Activated CD4-positive, alpha-beta T cell treated with anti-CD3 and anti-CD28 coated beads, Interleukin-2, amount 10 ng/mL, durations not matched to agents 7 days and 5 days (primary cell): ENCODE measurements around the gene KHDC4. TPM values are rescaled to one million over a fixed set of nuclear protein-coding genes. Genes with fewer than 3 reads are reported as not detected.

Experiments
- CTCF ChIA-PET: fragments of 350-600 bp; sonication (Branson Sonifier 250); formaldehyde crosslinking; loops from one replicate; lab custom pipeline; 2021; ENCODE audit warnings: antibody characterized with exemption; lab: Charles Lee
- POLR2A ChIA-PET: fragments of 350-600 bp; sonication (Branson Sonifier 250); formaldehyde crosslinking; loops from one replicate; lab custom pipeline; 2021; ENCODE audit warnings: antibody characterized with exemption; lab: Charles Lee
- DNase-seq: peaks from one replicate; pipeline ENCODE4 v3.0.0-alpha.2; 2020
- H3K27ac Mint-ChIP-seq: one replicate; pipeline ENCODE4 v1.8.0; 2021; ENCODE audit warnings: mild to moderate bottlenecking, moderate library complexity, mixed read lengths
- H3K27me3 Mint-ChIP-seq: one replicate; pipeline ENCODE4 v1.8.0; 2021; ENCODE audit warnings: mixed read lengths
- H3K36me3 Mint-ChIP-seq: one replicate; pipeline ENCODE4 v1.8.0; 2021; ENCODE audit warnings: low read depth, mixed read lengths
- H3K4me1 Mint-ChIP-seq: one replicate; pipeline ENCODE4 v1.8.0; 2021; ENCODE audit warnings: mixed read lengths
- H3K4me3 Mint-ChIP-seq: one replicate; pipeline ENCODE4 v1.8.0; 2021; ENCODE audit warnings: mild to moderate bottlenecking, moderate library complexity, mixed read lengths
- H3K9me3 Mint-ChIP-seq: one replicate; pipeline ENCODE4 v1.8.0; 2021; ENCODE audit warnings: mixed read lengths
- total RNA-seq, 2 experiments: library from RNA; stranded (reverse); gene quantifications; one replicate each; pipeline ENCODE4 v1.2.3, GENCODE V29; 2021

Gene KHDC4
- total RNA-seq, 2 experiments from 2014 or later = 66.3 to 67.3 TPM

- Mint-ChIP-seq H3K4me3 (no peak overlapping the region), H3K4me1 (peaks cover 15% of the 10 kb centered on the region), H3K9me3 (no peaks in the 10 kb centered on the region), H3K27me3 (no peaks in the 10 kb centered on the region), H3K27ac (no peak overlapping the region), H3K36me3 (no peaks in the 10 kb centered on the region)
- ChIA-PET CTCF (interaction anchor here (0.5 to 1.2 kb wide), 2 partner anchors 31 to 135 kb away, joined by 3 read pairs; no protein-coding TSS in a partner anchor), POLR2A (no interaction called here)
- no peak for DNase-seq
Measured at GRCh38 chr1:155890251-155890650, 44.0 kb downstream of the KHDC4 start.

GRCh38 chr1:155889566-155889965 is 44.6 kb downstream of the KHDC4 start:
- Mint-ChIP-seq H3K9me3 (no peaks in the 10 kb centered on the region), H3K27me3 (no peaks in the 10 kb centered on the region), H3K4me3 (no peak overlapping the region), H3K27ac (no peak overlapping the region), H3K36me3 (no peaks in the 10 kb centered on the region), H3K4me1 (peaks cover 15% of the 10 kb centered on the region)
- POLR2A ChIA-PET = no interaction called here
- DNase-seq = no peak
- CTCF ChIA-PET = interaction anchor here (1.3 kb wide), 1 partner anchor 26 kb away, joined by 3 read pairs; no protein-coding TSS in a partner anchor

- Mint-ChIP-seq H3K4me3 (no peak overlapping the region), H3K9me3 (no peaks in the 10 kb centered on the region), H3K36me3 (peaks cover 2% of the 10 kb centered on the region), H3K4me1 (peaks cover 8% of the 10 kb centered on the region), H3K27ac (no peak overlapping the region), H3K27me3 (no peaks in the 10 kb centered on the region)
- DNase-seq = no peak
- ChIA-PET POLR2A (no interaction called here), CTCF (interaction anchor here (1.3 kb wide), 1 partner anchor 25 kb away, joined by 3 read pairs; no protein-coding TSS in a partner anchor)
Measured at GRCh38 chr1:155888481-155888880, 45.7 kb downstream of the KHDC4 start.

GRCh38 chr1:155884982-155885381 is 49.2 kb downstream of the KHDC4 start:
- Mint-ChIP-seq H3K4me3 (no peak overlapping the region), H3K36me3 (peaks cover 5% of the 10 kb centered on the region), H3K27me3 (no peaks in the 10 kb centered on the region), H3K9me3 (no peaks in the 10 kb centered on the region), H3K4me1 (no peaks in the 10 kb centered on the region), H3K27ac (no peak overlapping the region)
- CTCF ChIA-PET = interaction anchor here (1.6 kb wide), 1 partner anchor 26 kb away, joined by 3 read pairs; the partner anchor contains the start of gene SYT11
- DNase-seq = no peak
- POLR2A ChIA-PET = interaction anchor here (0.7 kb wide), 1 partner anchor 22 kb away, joined by 5 read pairs; no protein-coding TSS in a partner anchor

GRCh38 chr1:155884031-155884960 is 49.9 kb downstream of the KHDC4 start:
- ChIA-PET POLR2A (interaction anchor here (0.7 kb wide), 1 partner anchor 21 kb away, joined by 5 read pairs; no protein-coding TSS in a partner anchor), CTCF (interaction anchor here (0.6 to 1.6 kb wide), 6 partner anchors 19 to 166 kb away, joined by 3 read pairs; partner anchors contain the start of gene SYT11)
- Mint-ChIP-seq H3K36me3 (peaks cover 5% of the 10 kb centered on the region), H3K9me3 (no peaks in the 10 kb centered on the region), H3K27ac (no peak overlapping the region), H3K4me1 (no peaks in the 10 kb centered on the region), H3K4me3 (no peak overlapping the region), H3K27me3 (no peaks in the 10 kb centered on the region)
- no peak for DNase-seq

- H3K4me3 Mint-ChIP-seq = no peak overlapping the region
- CTCF ChIA-PET = interaction anchor here (1.1 to 1.5 kb wide), 6 partner anchors 10 to 56 kb away, joined by 3 read pairs; no protein-coding TSS in a partner anchor
Measured at GRCh38 chr1:155882766-155883165, 51.4 kb downstream of the KHDC4 start.

GRCh38 chr1:155882235-155882634 is 52.0 kb downstream of the KHDC4 start:
- no peak overlapping the region for H3K4me3 Mint-ChIP-seq
- peaks cover 5% of the 10 kb centered on the region for H3K36me3 Mint-ChIP-seq
- no peaks in the 10 kb centered on the region for H3K27me3 Mint-ChIP-seq
- no peaks in the 10 kb centered on the region for H3K4me1 Mint-ChIP-seq
- no peaks in the 10 kb centered on the region for H3K9me3 Mint-ChIP-seq
- no peak for DNase-seq
- CTCF ChIA-PET = interaction anchor here (1.1 to 1.4 kb wide), 4 partner anchors 9 to 57 kb away, joined by 3 read pairs; no protein-coding TSS in a partner anchor
- no peak overlapping the region for H3K27ac Mint-ChIP-seq
- POLR2A ChIA-PET = no interaction called here

More at GRCh38 chr1:155882766-155883165, 51.4 kb downstream of the KHDC4 start:
- H3K27me3 Mint-ChIP-seq = no peaks in the 10 kb centered on the region
- H3K9me3 Mint-ChIP-seq = no peaks in the 10 kb centered on the region
- H3K27ac Mint-ChIP-seq = no peak overlapping the region
- POLR2A ChIA-PET = no interaction called here
- DNase-seq = no peak
- peaks cover 5% of the 10 kb centered on the region for H3K36me3 Mint-ChIP-seq
- no peaks in the 10 kb centered on the region for H3K4me1 Mint-ChIP-seq

GRCh38 chr1:155880950-155881349 is 53.3 kb downstream of the KHDC4 start:
- Mint-ChIP-seq H3K36me3 (peaks cover 5% of the 10 kb centered on the region), H3K4me3 (no peak overlapping the region), H3K27ac (no peak overlapping the region), H3K27me3 (no peaks in the 10 kb centered on the region), H3K9me3 (no peaks in the 10 kb centered on the region), H3K4me1 (no peaks in the 10 kb centered on the region)
- DNase-seq = no peak
- POLR2A ChIA-PET = no interaction called here
- CTCF ChIA-PET = no interaction called here

GRCh38 chr1:155880251-155880650 is 54.0 kb downstream of the KHDC4 start:
- no peaks in the 10 kb centered on the region for H3K27me3 Mint-ChIP-seq
- peaks cover 5% of the 10 kb centered on the region for H3K36me3 Mint-ChIP-seq
- no peak for DNase-seq
- ChIA-PET POLR2A (no interaction called here), CTCF (no interaction called here)
- H3K4me1 Mint-ChIP-seq = no peaks in the 10 kb centered on the region
- no peak overlapping the region for H3K4me3 Mint-ChIP-seq
- no peaks in the 10 kb centered on the region for H3K9me3 Mint-ChIP-seq
- H3K27ac Mint-ChIP-seq = no peak overlapping the region

GRCh38 chr1:155877945-155878344 is 56.3 kb downstream of the KHDC4 start:
- DNase-seq = no peak
- ChIA-PET POLR2A (no interaction called here), CTCF (interaction anchor here (1.1 to 1.6 kb wide), 3 partner anchors 9 to 27 kb away, joined by 3 read pairs; no protein-coding TSS in a partner anchor)
- H3K36me3 Mint-ChIP-seq = peaks cover 4% of the 10 kb centered on the region
- H3K9me3 Mint-ChIP-seq = no peaks in the 10 kb centered on the region
- no peak overlapping the region for H3K27ac Mint-ChIP-seq
- no peak overlapping the region for H3K4me3 Mint-ChIP-seq
- H3K27me3 Mint-ChIP-seq = no peaks in the 10 kb centered on the region
- no peaks in the 10 kb centered on the region for H3K4me1 Mint-ChIP-seq

- H3K27me3 Mint-ChIP-seq = no peaks in the 10 kb centered on the region
- no peaks in the 10 kb centered on the region for H3K4me1 Mint-ChIP-seq
- no peak overlapping the region for H3K27ac Mint-ChIP-seq
- DNase-seq = no peak
- ChIA-PET CTCF (interaction anchor here (1.0 kb wide), 1 partner anchor 33 kb away, joined by 4 read pairs; no protein-coding TSS in a partner anchor), POLR2A (no interaction called here)
- H3K9me3 Mint-ChIP-seq = no peaks in the 10 kb centered on the region
- H3K4me3 Mint-ChIP-seq = no peak overlapping the region
- H3K36me3 Mint-ChIP-seq = peaks cover 2% of the 10 kb centered on the region
Measured at GRCh38 chr1:155873860-155874259, 60.4 kb downstream of the KHDC4 start.

- Mint-ChIP-seq H3K27me3 (no peaks in the 10 kb centered on the region), H3K4me3 (no peak overlapping the region), H3K27ac (no peak overlapping the region), H3K9me3 (no peaks in the 10 kb centered on the region), H3K36me3 (peaks cover 2% of the 10 kb centered on the region), H3K4me1 (no peaks in the 10 kb centered on the region)
- no peak for DNase-seq
- CTCF ChIA-PET = interaction anchor here (1.3 to 1.9 kb wide), 3 partner anchors 10 to 13 kb away, joined by 3 to 6 read pairs (median 5); partner anchors contain the start of gene SYT11
- POLR2A ChIA-PET = no interaction called here
Measured at GRCh38 chr1:155872527-155872926, 61.7 kb downstream of the KHDC4 start.

GRCh38 chr1:155871390-155871789 is 62.8 kb downstream of the KHDC4 start:
- Mint-ChIP-seq H3K27ac (no peak overlapping the region), H3K36me3 (peaks cover 2% of the 10 kb centered on the region), H3K4me1 (no peaks in the 10 kb centered on the region), H3K4me3 (no peak overlapping the region), H3K27me3 (no peaks in the 10 kb centered on the region), H3K9me3 (no peaks in the 10 kb centered on the region)
- CTCF ChIA-PET = interaction anchor here (1.3 to 1.9 kb wide), 2 partner anchors 10 to 12 kb away, joined by 5 to 6 read pairs; partner anchors contain the start of gene SYT11
- POLR2A ChIA-PET = no interaction called here
- no peak for DNase-seq
